Right kidney (tissue), 9 donors: Measurements from ENCODE around the gene CFC1.
"Not testable (repeated sequence)": the region's sequence is repeated elsewhere in the genome, so short reads cannot be mapped to it uniquely, and the experiment has no call there.

ENCODE experiments used
- DNase-seq: peaks from one replicate; pipeline ENCODE4 v3.0.0-alpha.2; 2016
- long read RNA-seq, 8 donors: transcript quantifications; one replicate each; lab custom pipeline, GENCODE V29; 2026

The CFC1 gene
- long read RNA-seq, donor 1: 0 reads
- long read RNA-seq, donor 2: 0 reads
- long read RNA-seq, donor 3: 0 reads
- long read RNA-seq, donor 4: 0 reads
- long read RNA-seq, donor 5: 0 reads
- long read RNA-seq, donor 6: 0 reads
- long read RNA-seq, donor 7, partial matches to known transcripts: 0 of 1 reads
- long read RNA-seq, donor 7, other reads (novel, unspliced or antisense): 0 of 1 reads
- long read RNA-seq, donor 8: 0 reads

- DNase-seq: not testable (repeated sequence)
Measured at GRCh38 chr2:130599393-130599792, at the start of gene CFC1. CFC1 (minus strand) TSS chr2:130599575; CDS start chr2:130599287, 288 bp downstream.

DNA sequence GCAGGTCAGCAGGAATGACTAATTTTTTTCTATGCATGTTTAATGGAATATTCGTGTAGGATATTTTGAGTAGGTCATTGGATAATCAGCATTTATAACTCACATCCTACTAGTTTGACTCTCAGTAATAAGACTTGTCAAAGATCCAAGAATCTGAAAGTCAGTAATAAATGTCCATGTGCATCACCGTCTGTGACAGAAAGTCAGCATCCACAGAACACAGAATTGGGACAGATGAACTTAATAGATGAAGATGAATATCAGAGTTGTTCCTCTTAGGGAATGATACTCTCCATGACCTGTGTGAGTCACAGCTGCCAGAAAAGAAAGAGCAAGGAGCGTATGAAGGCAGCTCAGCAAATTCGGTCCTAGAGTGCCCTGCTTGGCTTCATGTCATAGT lies 42.3 kb upstream of the CFC1 start:
- DNase-seq: not testable (repeated sequence)

- DNase-seq: not testable (repeated sequence)
Measured at GRCh38 chr2:130638973-130639372, 39.6 kb upstream of the CFC1 start.

GRCh38 chr2:130628784-130629475 lies 29.6 kb upstream of the CFC1 start:
- DNase-seq: not testable (repeated sequence)

DNA sequence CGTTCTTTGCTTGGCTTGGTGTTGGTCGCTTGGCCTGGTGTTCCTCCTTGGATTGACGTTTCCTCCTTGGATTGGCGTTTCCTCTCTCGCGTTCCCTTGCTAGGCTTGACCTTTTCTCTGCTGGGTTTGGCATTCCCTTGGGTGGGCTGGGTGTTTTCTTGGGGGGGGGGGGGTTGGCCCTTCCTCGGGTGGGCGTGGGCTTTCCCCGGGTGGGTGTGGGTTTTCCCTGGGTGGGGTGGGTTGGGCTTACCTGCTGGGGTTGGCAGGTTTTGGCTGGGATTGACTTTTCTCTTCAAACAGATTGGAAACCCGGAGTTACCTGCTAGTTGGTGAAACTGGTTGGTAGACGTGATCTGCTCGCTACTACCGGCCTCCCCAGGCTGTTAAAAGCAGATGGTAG lies 11.8 kb upstream of the CFC1 start, which contains the start of gene POTEJ:
TSS of gene POTEJ (plus strand) at position 301 of the 400 bp plus-strand sequence. CDS start at position 394, 93 bp downstream.
- not testable (repeated sequence) for DNase-seq

- peak; percentile 0 for DNase-seq
Measured at GRCh38 chr2:130610486-130610885, 11.1 kb upstream of the CFC1 start.

GRCh38 chr2:130609002-130609920 lies 9.9 kb upstream of the CFC1 start:
- DNase-seq: not testable (repeated sequence)

GRCh38 chr2:130608276-130609001 lies 9.1 kb upstream of the CFC1 start:
- not testable (repeated sequence) for DNase-seq

DNA sequence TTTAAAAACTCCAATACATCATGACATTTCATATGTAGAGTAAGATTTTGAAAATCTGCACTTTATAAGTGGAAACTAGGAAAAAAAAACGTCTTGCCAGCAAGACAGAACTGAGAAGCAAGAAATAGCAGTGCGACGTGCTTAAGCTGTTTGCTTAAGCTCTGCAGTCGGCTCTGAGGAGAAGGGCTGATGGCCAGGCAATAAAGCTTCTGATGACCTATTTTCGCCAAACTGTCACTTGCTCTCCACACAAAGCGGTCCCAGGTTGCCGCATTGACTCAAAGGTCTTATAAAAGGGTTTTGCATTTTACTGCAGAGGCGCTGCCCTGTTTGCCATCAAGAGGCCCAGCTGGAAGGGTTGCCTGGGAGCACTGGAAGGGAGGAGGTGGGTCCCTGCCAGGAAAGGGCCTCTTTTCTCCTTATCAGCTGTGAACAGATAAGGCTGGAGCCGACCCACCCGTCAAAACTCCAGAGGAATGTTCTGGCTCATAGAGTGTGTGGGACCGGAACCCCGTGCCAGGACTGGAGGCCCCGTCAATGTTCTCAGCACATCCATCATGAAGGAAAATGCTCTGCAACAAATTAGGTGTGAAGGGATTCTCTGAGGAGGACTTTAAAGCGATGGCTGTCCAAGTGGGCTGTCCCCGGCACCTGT lies 2.4 kb upstream of the CFC1 start:
- DNase-seq: not testable (repeated sequence)

- not testable (repeated sequence) for DNase-seq
Measured at GRCh38 chr2:130599926-130600325, 551 bp upstream of the CFC1 start.

- not testable (repeated sequence) for DNase-seq
Measured at GRCh38 chr2:130598463-130598862, 912 bp downstream of the CFC1 start.

GRCh38 chr2:130597994-130598393 lies 1.4 kb downstream of the CFC1 start:
- DNase-seq: not testable (repeated sequence)

- DNase-seq: not testable (repeated sequence)
Measured at GRCh38 chr2:130596757-130597156, 2.6 kb downstream of the CFC1 start.

DNA sequence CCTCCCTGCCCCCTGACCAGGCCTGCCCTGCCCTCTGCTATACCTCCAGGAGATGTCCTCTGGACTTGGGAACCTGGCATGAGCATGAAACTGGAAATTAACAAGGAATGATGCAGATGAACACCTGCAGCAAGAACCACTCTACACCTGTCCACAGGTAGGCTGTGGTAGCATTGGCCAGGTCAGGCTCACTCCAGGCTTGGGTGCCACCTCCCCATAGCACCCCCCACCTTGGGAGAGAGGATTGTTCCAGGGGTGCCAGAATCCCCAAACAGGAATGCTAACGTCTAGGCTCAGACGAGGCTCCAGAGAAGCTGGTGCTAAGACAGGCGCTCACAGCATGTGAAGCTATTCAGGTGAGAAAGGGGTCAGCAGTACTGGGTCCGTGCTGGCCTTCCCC lies 5.4 kb downstream of the CFC1 start:
- not testable (repeated sequence) for DNase-seq

- DNase-seq: peak; percentile 8
Measured at GRCh38 chr2:130592791-130593414, 6.5 kb downstream of the CFC1 start.

GRCh38 chr2:130590842-130591359 lies 8.5 kb downstream of the CFC1 start:
- DNase-seq: not testable (repeated sequence)

DNA sequence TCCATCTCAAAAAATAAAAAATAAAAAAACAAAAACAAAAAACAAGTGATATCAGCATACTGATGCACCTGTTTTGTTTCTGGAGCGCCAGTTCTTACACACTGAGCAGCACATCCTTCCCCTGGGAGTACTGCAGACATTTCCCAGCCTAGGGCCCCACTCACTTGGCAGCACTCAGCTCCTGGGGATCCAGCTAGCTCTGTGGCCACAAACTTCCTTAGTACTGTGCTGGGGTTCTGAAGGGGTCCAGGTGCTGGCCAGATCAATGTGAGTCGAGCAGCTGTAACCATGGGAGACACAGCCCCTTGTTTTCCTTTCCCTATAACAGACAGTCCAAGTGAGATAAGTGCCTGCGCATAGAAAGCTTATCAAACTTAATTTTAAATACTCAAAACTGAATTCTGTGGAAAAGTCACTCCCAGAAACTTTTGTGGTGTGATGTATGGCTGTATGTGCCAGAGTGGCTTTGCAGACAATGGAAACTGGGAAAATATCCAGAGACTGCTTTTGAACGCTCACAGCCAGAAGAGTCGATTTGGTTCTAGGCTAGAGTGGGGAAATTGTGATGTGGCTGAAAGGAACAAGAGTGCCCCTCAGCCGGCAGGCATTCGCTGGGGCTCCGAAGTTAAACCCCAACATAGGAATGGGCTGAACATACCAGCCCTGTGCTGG lies 9.1 kb downstream of the CFC1 start:
- DNase-seq: not testable (repeated sequence)

DNA sequence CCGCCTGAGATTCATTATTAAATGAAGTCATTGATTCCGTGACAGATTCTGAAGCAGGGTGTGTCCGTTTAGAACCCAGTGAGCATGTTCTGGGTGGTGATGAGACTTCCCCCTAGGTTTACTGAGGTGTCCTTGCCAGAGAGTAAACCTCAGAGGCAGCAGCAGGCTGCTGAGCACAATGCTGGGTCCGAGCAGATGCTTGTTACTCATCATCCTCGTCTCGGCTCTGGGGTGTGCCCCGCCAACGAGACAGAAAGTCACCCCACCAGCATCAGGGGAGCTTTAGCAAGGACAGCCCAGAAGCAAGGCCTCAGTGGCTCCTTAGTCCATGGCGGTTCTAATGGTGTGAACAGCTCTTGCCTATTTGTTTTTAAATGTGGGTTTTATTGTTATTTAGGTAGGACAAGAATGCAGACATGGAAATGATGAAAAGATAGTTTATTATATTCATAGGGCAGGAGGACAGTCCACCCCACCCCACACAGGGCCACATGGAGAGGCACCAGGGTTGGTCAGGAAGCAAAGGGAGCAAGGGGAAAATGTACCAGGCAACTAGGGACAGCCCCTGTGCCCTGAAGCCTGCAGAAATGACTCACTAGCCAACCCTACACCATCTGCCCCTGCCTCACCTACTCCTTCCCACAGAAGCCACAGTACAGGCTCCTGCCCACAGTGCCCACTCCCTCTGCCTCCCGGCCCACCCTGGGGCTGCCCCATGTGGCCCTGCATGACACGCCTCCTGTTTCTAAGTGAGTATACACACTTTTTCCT lies 10.5 kb downstream of the CFC1 start:
- DNase-seq: not testable (repeated sequence)

- not testable (repeated sequence) for DNase-seq
Measured at GRCh38 chr2:130584726-130585125, 14.6 kb downstream of the CFC1 start.
